Activated T-cell treated with anti-CD3 and anti-CD28 coated beads, Interleukin-2, amount 50 U/mL, for 24 hours (primary cell): ENCODE results near the gene HSPA1A.

Experiments
- DNase-seq: peaks from one replicate; pipeline ENCODE4 v3.0.0-alpha.2; 2020
- H3K27ac Mint-ChIP-seq: 2 replicates; pipeline ENCODE4 v1.8.0; 2020; ENCODE audit warnings: mild to moderate bottlenecking, mixed read lengths
- H3K27me3 Mint-ChIP-seq: 2 replicates; pipeline ENCODE4 v1.8.0; 2020; ENCODE audit warnings: mixed read lengths
- H3K36me3 Mint-ChIP-seq: 2 replicates; pipeline ENCODE4 v1.8.0; 2020; ENCODE audit warnings: low read depth, mixed read lengths
- H3K4me1 Mint-ChIP-seq: 2 replicates; pipeline ENCODE4 v1.8.0; 2020; ENCODE audit warnings: low read depth, mixed read lengths
- H3K4me3 Mint-ChIP-seq: 2 replicates; pipeline ENCODE4 v1.8.0; 2020; ENCODE audit warnings: mild to moderate bottlenecking, moderate library complexity, mixed read lengths
- H3K9me3 Mint-ChIP-seq: 2 replicates; pipeline ENCODE4 v1.8.0; 2020; ENCODE audit warnings: mixed read lengths

The HSPA1A gene

GRCh38 chr6:31815025-31815838, at the start of gene HSPA1A, which contains the start of gene HSPA1L:
TSS of gene HSPA1A (plus strand) at chr6:31815543. CDS start at chr6:31815757, 214 bp downstream.
TSS of gene HSPA1L (minus strand) at chr6:31815283. CDS start at chr6:31811972, 3,311 bp downstream.
- peak; percentile 76 for DNase-seq
- H3K27me3 Mint-ChIP-seq, result no peaks in the 10 kb centered on the region
- H3K27ac Mint-ChIP-seq, result peak within 1 kb of the TSS; percentile 98
- H3K4me3 Mint-ChIP-seq, result peak within 1 kb of the TSS; percentile 83
- peaks cover 66% of the 10 kb centered on the region for H3K4me1 Mint-ChIP-seq
- H3K36me3 Mint-ChIP-seq, result peaks cover 19% of the 10 kb centered on the region
- no peaks in the 10 kb centered on the region for H3K9me3 Mint-ChIP-seq

GRCh38 chr6:31765559-31765909, 49.8 kb upstream of the HSPA1A start:
- Mint-ChIP-seq H3K27me3 (no peaks in the 10 kb centered on the region), H3K36me3 (peaks cover 40% of the 10 kb centered on the region), H3K9me3 (no peaks in the 10 kb centered on the region), H3K4me3 (no peak overlapping the region), H3K27ac (no peak overlapping the region), H3K4me1 (peaks cover 5% of the 10 kb centered on the region)
- DNase-seq, result no peak

GRCh38 chr6:31765910-31766794, 49.2 kb upstream of the HSPA1A start:
- H3K36me3 Mint-ChIP-seq, result peaks cover 34% of the 10 kb centered on the region
- peaks cover under 1% of the 10 kb centered on the region for H3K9me3 Mint-ChIP-seq
- H3K4me1 Mint-ChIP-seq, result peaks cover 7% of the 10 kb centered on the region
- no peak for DNase-seq
- no peaks in the 10 kb centered on the region for H3K27me3 Mint-ChIP-seq
- peak overlapping the region; percentile 20 for H3K27ac Mint-ChIP-seq
- H3K4me3 Mint-ChIP-seq, result no peak overlapping the region

GRCh38 chr6:31767096-31767645, 48.2 kb upstream of the HSPA1A start:
- no peak overlapping the region for H3K27ac Mint-ChIP-seq
- H3K4me1 Mint-ChIP-seq, result peaks cover 15% of the 10 kb centered on the region
- DNase-seq, result no peak
- H3K27me3 Mint-ChIP-seq, result no peaks in the 10 kb centered on the region
- H3K36me3 Mint-ChIP-seq, result peaks cover 27% of the 10 kb centered on the region
- no peak overlapping the region for H3K4me3 Mint-ChIP-seq
- peaks cover 5% of the 10 kb centered on the region for H3K9me3 Mint-ChIP-seq

- H3K36me3 Mint-ChIP-seq, result peaks cover 16% of the 10 kb centered on the region
- peaks cover 5% of the 10 kb centered on the region for H3K9me3 Mint-ChIP-seq
- no peak overlapping the region for H3K4me3 Mint-ChIP-seq
- H3K27me3 Mint-ChIP-seq, result no peaks in the 10 kb centered on the region
- peaks cover 26% of the 10 kb centered on the region for H3K4me1 Mint-ChIP-seq
- DNase-seq, result no peak
- H3K27ac Mint-ChIP-seq, result no peak overlapping the region
These were observed 46.7 kb upstream of the HSPA1A start for GRCh38 chr6:31768363-31769257.

- Mint-ChIP-seq H3K27me3 (no peaks in the 10 kb centered on the region), H3K4me3 (no peak overlapping the region), H3K9me3 (peaks cover 5% of the 10 kb centered on the region), H3K27ac (no peak overlapping the region), H3K4me1 (peaks cover 29% of the 10 kb centered on the region), H3K36me3 (peaks cover 5% of the 10 kb centered on the region)
- peak; percentile 86 for DNase-seq
These were observed 45.5 kb upstream of the HSPA1A start for GRCh38 chr6:31769684-31770371.

- no peak for DNase-seq
- Mint-ChIP-seq H3K4me1 (peaks cover 36% of the 10 kb centered on the region), H3K36me3 (peaks cover 4% of the 10 kb centered on the region), H3K27ac (no peak overlapping the region), H3K4me3 (no peak overlapping the region), H3K27me3 (no peaks in the 10 kb centered on the region), H3K9me3 (peaks cover 5% of the 10 kb centered on the region)
These were observed 44.5 kb upstream of the HSPA1A start for GRCh38 chr6:31770860-31771259.

GRCh38 chr6:31771992-31772358, 43.4 kb upstream of the HSPA1A start:
- H3K9me3 Mint-ChIP-seq, result peaks cover 5% of the 10 kb centered on the region
- peak overlapping the region; percentile 76 for H3K27ac Mint-ChIP-seq
- H3K27me3 Mint-ChIP-seq, result no peaks in the 10 kb centered on the region
- H3K4me3 Mint-ChIP-seq, result no peak overlapping the region
- peak; percentile 60 for DNase-seq
- peaks cover 4% of the 10 kb centered on the region for H3K36me3 Mint-ChIP-seq
- peaks cover 44% of the 10 kb centered on the region for H3K4me1 Mint-ChIP-seq

- no peak overlapping the region for H3K4me3 Mint-ChIP-seq
- DNase-seq, result no peak
- peaks cover 5% of the 10 kb centered on the region for H3K9me3 Mint-ChIP-seq
- H3K36me3 Mint-ChIP-seq, result peaks cover 34% of the 10 kb centered on the region
- H3K27ac Mint-ChIP-seq, result peak overlapping the region; percentile 26
- H3K27me3 Mint-ChIP-seq, result no peaks in the 10 kb centered on the region
- peaks cover 53% of the 10 kb centered on the region for H3K4me1 Mint-ChIP-seq
These were observed 40.2 kb upstream of the HSPA1A start for GRCh38 chr6:31775184-31775583.

GRCh38 chr6:31775633-31776484, 39.5 kb upstream of the HSPA1A start:
- Mint-ChIP-seq H3K27ac (peak overlapping the region; percentile 71), H3K27me3 (no peaks in the 10 kb centered on the region), H3K4me3 (no peak overlapping the region), H3K9me3 (peaks cover 5% of the 10 kb centered on the region), H3K36me3 (peaks cover 41% of the 10 kb centered on the region), H3K4me1 (peaks cover 53% of the 10 kb centered on the region)
- no peak for DNase-seq

GRCh38 chr6:31776485-31776988, 38.8 kb upstream of the HSPA1A start:
- Mint-ChIP-seq H3K27ac (peak overlapping the region; percentile 71), H3K9me3 (peaks cover under 1% of the 10 kb centered on the region), H3K27me3 (no peaks in the 10 kb centered on the region), H3K4me3 (peak overlapping the region; percentile 29), H3K36me3 (peaks cover 44% of the 10 kb centered on the region), H3K4me1 (peaks cover 47% of the 10 kb centered on the region)
- no peak for DNase-seq

- peak within 1 kb of the TSS; percentile 71 for H3K27ac Mint-ChIP-seq
- H3K4me1 Mint-ChIP-seq, result peaks cover 44% of the 10 kb centered on the region
- peak within 1 kb of the TSS; percentile 46 for H3K4me3 Mint-ChIP-seq
These were observed 38.2 kb upstream of the HSPA1A start, which contains the start of gene VWA7 for GRCh38 chr6:31776989-31777666. TSS of gene VWA7 (minus strand) at chr6:31777328. CDS start at chr6:31776779, 549 bp downstream.

More at GRCh38 chr6:31776989-31777666, 38.2 kb upstream of the HSPA1A start, which contains the start of gene VWA7:
- no peaks in the 10 kb centered on the region for H3K27me3 Mint-ChIP-seq
- peaks cover 50% of the 10 kb centered on the region for H3K36me3 Mint-ChIP-seq
- no peaks in the 10 kb centered on the region for H3K9me3 Mint-ChIP-seq
- DNase-seq, result peak; percentile 85
